BE2C (cell line): ENCODE measurements around the gene MAN1A2.

ENCODE experiments used
- DNase-seq: peaks from one replicate; pipeline ENCODE4 v3.0.0-alpha.2; 2020
- H3K27me3 ChIP-seq: fragments of 250-450 bp; sonication (Bioruptor Pico); 2 replicates; pipeline ENCODE4 v1.5.1; 2020; ENCODE audit warnings: mild to moderate bottlenecking
- H3K36me3 ChIP-seq: fragments of 250-450 bp; sonication (Bioruptor Pico); 2 replicates; pipeline ENCODE4 v1.5.1; 2020; ENCODE audit warnings: mild to moderate bottlenecking
- H3K4me1 ChIP-seq: fragments of 250-450 bp; sonication (Bioruptor Pico); 2 replicates; pipeline ENCODE4 v1.5.1; 2020
- H3K4me3 ChIP-seq: 2 replicates; pipeline ENCODE4 v1.5.1; 2011; ENCODE audit warnings: low read depth, low read length
- H3K9me3 ChIP-seq: fragments of 250-450 bp; sonication (Bioruptor Pico); 2 replicates; pipeline ENCODE4 v1.5.1; 2020
- TF ChIP-seq, protein P1 (sequence below): IDR thresholded peaks from 2 replicates; pipeline ENCODE4 v1.5.1; 2012; ENCODE audit warnings: mild to moderate bottlenecking, low read depth, low read length

Gene MAN1A2

DNA sequence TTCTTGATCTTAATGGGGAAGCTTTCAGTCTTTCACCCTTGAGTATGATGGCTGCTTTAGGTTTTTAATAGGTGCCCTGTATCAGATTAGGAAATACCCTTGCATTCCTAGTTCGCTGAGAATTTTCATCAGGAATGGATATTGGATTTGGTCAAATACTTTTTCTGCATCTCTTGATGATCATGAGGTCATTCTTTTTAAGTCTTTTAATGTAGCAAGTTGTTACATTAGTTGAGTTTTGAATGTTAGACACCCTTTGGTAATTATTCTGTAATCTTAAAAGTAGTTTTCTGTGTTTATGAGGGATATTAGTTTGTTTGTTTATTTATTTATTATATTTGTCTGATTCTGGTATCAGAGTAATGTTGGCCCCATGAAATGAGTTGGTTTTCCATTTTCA is 22.5 kb downstream of the MAN1A2 start:
- no peak for DNase-seq
- Histone ChIP-seq H3K9me3 (no peaks in the 10 kb centered on the region), H3K36me3 (no peaks in the 10 kb centered on the region), H3K4me1 (peaks cover 3% of the 10 kb centered on the region), H3K27me3 (no peaks in the 10 kb centered on the region), H3K4me3 (no peak overlapping the region)
- TF ChIP-seq, protein P1, sequence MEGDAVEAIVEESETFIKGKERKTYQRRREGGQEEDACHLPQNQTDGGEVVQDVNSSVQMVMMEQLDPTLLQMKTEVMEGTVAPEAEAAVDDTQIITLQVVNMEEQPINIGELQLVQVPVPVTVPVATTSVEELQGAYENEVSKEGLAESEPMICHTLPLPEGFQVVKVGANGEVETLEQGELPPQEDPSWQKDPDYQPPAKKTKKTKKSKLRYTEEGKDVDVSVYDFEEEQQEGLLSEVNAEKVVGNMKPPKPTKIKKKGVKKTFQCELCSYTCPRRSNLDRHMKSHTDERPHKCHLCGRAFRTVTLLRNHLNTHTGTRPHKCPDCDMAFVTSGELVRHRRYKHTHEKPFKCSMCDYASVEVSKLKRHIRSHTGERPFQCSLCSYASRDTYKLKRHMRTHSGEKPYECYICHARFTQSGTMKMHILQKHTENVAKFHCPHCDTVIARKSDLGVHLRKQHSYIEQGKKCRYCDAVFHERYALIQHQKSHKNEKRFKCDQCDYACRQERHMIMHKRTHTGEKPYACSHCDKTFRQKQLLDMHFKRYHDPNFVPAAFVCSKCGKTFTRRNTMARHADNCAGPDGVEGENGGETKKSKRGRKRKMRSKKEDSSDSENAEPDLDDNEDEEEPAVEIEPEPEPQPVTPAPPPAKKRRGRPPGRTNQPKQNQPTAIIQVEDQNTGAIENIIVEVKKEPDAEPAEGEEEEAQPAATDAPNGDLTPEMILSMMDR = no peak

DNA sequence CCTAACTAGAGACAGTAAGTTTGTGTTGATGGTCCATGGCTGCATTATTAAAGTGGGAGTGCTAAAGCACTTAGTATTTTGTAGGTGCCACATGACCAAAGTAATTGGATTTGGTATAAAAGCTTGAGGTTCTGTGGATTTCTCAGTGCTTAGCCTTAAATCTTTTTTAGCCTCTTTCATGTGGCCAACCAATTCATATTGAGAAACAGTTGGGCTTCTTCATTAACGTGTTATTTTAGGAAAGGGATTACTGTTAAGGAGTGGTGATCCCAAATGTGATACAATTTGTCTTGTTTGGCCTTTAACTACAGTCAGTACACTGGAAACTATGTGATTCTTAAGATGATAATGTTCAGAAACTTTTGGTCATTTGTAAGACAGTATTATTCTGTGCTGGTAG is 25.5 kb downstream of the MAN1A2 start:
- Histone ChIP-seq H3K36me3 (no peaks in the 10 kb centered on the region), H3K4me1 (peaks cover 3% of the 10 kb centered on the region), H3K27me3 (no peaks in the 10 kb centered on the region), H3K4me3 (no peak overlapping the region), H3K9me3 (no peaks in the 10 kb centered on the region)
- TF ChIP-seq, protein P1 = no peak
- DNase-seq = no peak

DNA sequence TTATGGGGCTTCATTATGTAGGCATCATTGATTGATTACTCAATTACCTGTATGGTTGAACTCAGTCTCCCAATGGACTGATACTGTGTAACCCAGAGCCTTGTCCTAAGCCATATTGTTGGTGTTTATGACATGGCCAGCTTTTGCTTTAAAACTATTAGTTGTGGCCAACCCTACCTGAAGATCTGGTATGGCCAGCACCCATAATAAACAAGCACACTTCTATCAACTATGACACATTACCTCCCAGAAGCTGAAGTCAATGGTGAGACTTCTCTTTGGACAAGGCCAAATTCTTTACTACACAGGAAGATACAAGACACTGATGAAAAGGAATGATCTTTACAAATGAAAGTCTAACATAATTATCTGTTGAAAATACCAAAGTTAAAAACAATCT is 28.8 kb downstream of the MAN1A2 start:
- Histone ChIP-seq H3K27me3 (no peaks in the 10 kb centered on the region), H3K4me3 (no peak overlapping the region), H3K36me3 (no peaks in the 10 kb centered on the region), H3K9me3 (no peaks in the 10 kb centered on the region), H3K4me1 (peaks cover 3% of the 10 kb centered on the region)
- TF ChIP-seq, protein P1 = no peak
- no peak for DNase-seq

DNA sequence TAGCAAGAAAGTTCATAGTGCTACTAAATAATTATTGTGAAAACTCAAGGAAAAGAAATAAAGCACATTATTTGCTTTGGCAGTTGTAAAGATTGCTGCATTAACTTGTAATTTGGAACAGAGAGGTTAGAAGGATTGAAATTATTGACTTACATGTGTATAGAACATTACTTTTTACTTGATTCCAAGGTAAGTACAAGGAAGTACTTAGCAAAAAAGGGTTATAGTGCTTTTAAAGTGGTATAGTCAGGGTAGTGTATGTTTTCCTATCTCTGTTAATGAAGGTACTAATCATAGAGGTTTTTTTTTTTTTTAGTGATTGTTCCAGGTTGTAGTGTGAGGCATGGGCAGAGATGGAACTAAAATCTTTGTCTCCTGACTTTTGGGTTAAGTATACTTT is 29.4 kb downstream of the MAN1A2 start:
- H3K27me3 ChIP-seq = no peaks in the 10 kb centered on the region
- TF ChIP-seq, protein P1 = no peak
- no peak overlapping the region for H3K4me3 ChIP-seq
- H3K4me1 ChIP-seq = peaks cover 3% of the 10 kb centered on the region
- H3K36me3 ChIP-seq = no peaks in the 10 kb centered on the region
- no peak for DNase-seq
- no peaks in the 10 kb centered on the region for H3K9me3 ChIP-seq

DNA sequence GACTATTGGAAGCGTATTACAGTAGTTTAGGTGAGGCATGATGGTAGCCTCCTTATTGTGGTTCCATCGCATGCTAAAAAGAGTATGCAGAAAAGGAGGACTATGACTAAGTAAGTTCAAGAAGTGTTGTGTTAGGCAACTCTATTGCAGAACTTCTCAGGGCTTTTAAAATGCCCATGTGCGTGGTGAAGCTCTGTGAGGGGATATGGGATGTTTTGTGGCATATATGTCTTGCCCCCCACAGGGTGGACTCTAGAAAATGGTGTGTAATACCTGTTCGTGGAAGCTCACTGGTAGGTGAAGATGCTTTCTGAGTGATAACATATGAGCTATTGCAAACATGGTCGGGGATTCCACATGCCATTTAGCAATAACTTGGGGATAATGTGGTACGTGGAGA is 31.7 kb downstream of the MAN1A2 start:
- no peak for DNase-seq
- H3K27me3 ChIP-seq = no peaks in the 10 kb centered on the region
- no peaks in the 10 kb centered on the region; the same call in 1 of the 2 replicates for H3K9me3 ChIP-seq
- no peak overlapping the region for H3K4me3 ChIP-seq
- H3K4me1 ChIP-seq = no peaks in the 10 kb centered on the region
- TF ChIP-seq, protein P1 = no peak
- peaks cover 10% of the 10 kb centered on the region for H3K36me3 ChIP-seq

DNA sequence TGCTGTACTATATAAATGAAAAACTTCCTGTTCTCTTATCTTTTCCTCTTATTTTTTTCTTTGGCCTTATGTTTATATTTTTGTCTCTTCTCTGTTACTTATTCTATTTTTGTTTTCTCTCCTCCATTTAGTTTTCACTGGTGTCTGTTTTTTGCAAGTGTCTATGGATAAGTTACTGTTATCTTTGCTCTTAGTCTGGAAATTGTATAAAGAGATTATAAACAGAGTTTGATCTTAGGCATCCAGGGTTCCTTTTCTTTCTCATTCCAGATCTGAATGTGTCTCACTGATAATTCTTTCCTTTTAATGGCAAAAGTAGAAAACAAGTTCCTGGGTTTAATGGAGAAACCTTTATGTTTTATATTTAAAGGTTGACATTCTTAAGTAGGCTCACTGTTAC is 34.5 kb downstream of the MAN1A2 start:
- Histone ChIP-seq H3K4me3 (no peak overlapping the region), H3K36me3 (peaks cover 18% of the 10 kb centered on the region), H3K9me3 (no peaks in the 10 kb centered on the region; the same call in 1 of the 2 replicates), H3K4me1 (no peaks in the 10 kb centered on the region), H3K27me3 (no peaks in the 10 kb centered on the region)
- TF ChIP-seq, protein P1 = no peak
- DNase-seq = no peak
